Measurements from ENCODE around the gene SNTA1. TPM values are rescaled to one million over a fixed set of nuclear protein-coding genes. Genes with fewer than 3 reads are reported as not detected.

The SNTA1 gene
- total and polyA plus RNA-seq, 9 of the 15 experiments (the other 6 are each of a cell fraction or from before 2014, with no cell fraction given), result 1.2 to 40.8 (median 20.3) TPM

DNA sequence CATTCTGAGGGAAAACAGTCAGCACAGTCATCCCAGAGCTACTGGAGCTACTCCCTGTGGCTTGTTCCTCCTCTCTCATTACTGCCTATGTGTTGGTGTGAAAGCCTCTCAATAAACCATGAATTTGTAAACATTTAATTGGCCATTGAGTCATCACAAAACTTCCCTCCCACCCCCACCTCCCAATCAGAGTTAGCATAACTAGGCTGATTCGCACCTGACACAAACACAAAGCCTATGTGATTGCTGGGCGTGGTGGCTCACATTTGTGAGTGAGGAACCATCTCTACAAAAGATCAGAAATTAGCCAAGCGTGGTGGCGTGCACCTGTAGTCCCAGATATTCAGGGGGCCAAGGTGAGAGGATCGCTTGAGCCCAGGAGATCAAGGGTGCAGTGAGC, 17.1 kb upstream of the SNTA1 start:
- no peak overlapping the region for H3K4me2 ChIP-seq (ENCODE audit: insufficient read depth, low read length)
- ChIA-PET POLR2A (interaction anchor here (1.1 kb wide), 1 partner anchor 9 kb away, joined by 3 read pairs; no protein-coding TSS in a partner anchor), CTCF (ENCODE audit: low intra/inter-chr PET ratio) (no interaction called here)

More for the DNA sequence above, 17.1 kb upstream of the SNTA1 start:
- Histone ChIP-seq H3K36me3 (ENCODE audit: control insufficient read depth, insufficient read depth, low read length) (no peaks in the 10 kb centered on the region), H4K20me1 (replicated peaks; ENCODE audit: control insufficient read depth, insufficient read depth, low read length) (no peaks in the 10 kb centered on the region), H3K9me3 (replicated peaks; ENCODE audit: control insufficient read depth, insufficient read depth, low read depth, low read length) (no peaks in the 10 kb centered on the region), H2AFZ (ENCODE audit: low read depth, low read length) (no peak overlapping the region), H3K27me3 (ENCODE audit: control insufficient read depth in 2 of 2, insufficient read depth in 2 of 2, low read length in 2 of 2) (no peaks in the 10 kb centered on the region), H3K9ac (ENCODE audit: insufficient read depth in 1 of 2, low read depth in 2 of 2, low read length in 2 of 2) (no peak overlapping the region), H3K9me1 (ENCODE audit: control insufficient read depth, insufficient read depth, low read length) (no peaks in the 10 kb centered on the region), H3K79me2 (ENCODE audit: control insufficient read depth, insufficient read depth, low read length) (no peaks in the 10 kb centered on the region), H3K4me1 (replicated peaks in 1 of 2; ENCODE audit: control insufficient read depth in 2 of 2, insufficient read depth in 2 of 2, low read length in 2 of 2) (peaks cover 0 to 3% of the 10 kb centered on the region in 2 experiments; a peak in 3 of 5 replicates), H3K27ac (ENCODE audit: extremely low read depth, low read depth, low read length) (no peak overlapping the region), H3K4me3 (no peak overlapping the region)
- in situ Hi-C loops (cut with MboI) (loop anchor here (5.0 kb wide), 1 partner anchor 272 kb away; the partner anchor contains the start of gene ZNF341), intact Hi-C loops (cut with micrococcal nuclease) (no loop called here)
- DNase-seq (ENCODE audit: extremely low read depth in 1 of 4, low spot score in 3 of 4) (no peak), FAIRE-seq (no peak), ATAC-seq (no peak)
- BruUV-seq (replicated peaks), result no TSS peak
- WGBS (ENCODE audit: insufficient coverage, low coverage, missing lambda C conversion rate), result 59% methylated on average over 5 of the region's 5 CpGs
- TF ChIP-seq, protein P1, sequence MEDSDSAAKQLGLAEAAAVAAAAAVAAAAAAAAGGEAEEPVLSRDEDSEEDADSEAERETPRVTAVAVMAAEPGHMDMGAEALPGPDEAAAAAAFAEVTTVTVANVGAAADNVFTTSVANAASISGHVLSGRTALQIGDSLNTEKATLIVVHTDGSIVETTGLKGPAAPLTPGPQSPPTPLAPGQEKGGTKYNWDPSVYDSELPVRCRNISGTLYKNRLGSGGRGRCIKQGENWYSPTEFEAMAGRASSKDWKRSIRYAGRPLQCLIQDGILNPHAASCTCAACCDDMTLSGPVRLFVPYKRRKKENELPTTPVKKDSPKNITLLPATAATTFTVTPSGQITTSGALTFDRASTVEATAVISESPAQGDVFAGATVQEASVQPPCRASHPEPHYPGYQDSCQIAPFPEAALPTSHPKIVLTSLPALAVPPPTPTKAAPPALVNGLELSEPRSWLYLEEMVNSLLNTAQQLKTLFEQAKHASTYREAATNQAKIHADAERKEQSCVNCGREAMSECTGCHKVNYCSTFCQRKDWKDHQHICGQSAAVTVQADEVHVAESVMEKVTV (CRISPR knock-in tag; IDR thresholded peaks at IDR 0.05), result no peak
- TF ChIP-seq ZFX (CRISPR knock-in tag; IDR thresholded peaks at IDR 0.05), result no peak
- no peak for TF ChIP-seq HMG20B (CRISPR knock-in tag; IDR thresholded peaks at IDR 0.05)
- no peak for TF ChIP-seq SMARCB1 (IDR thresholded peaks at IDR 0.05; ENCODE audit: insufficient read length, low read depth)
- no peak for TF ChIP-seq PPARD (CRISPR knock-in tag; IDR thresholded peaks at IDR 0.05)
- TF ChIP-seq MIER1 (IDR thresholded peaks at IDR 0.05; ENCODE audit: low read depth), result no peak
- TF ChIP-seq YY1 (IDR thresholded peaks at IDR 0.05; ENCODE audit: borderline replicate concordance in 1 of 3, control insufficient read depth in 1 of 3, extremely low read depth in 1 of 3, insufficient read depth in 3 of 3, insufficient read length in 1 of 3, insufficient replicate concordance in 2 of 3, low read depth in 1 of 3, low read length in 2 of 3), result no peak
- no peak for TF ChIP-seq WHSC1 (IDR thresholded peaks at IDR 0.05; ENCODE audit: low read length)
- no peak for TF ChIP-seq ZC3H8 (IDR thresholded peaks at IDR 0.05)
